GM12864 (cell line): ENCODE measurements around the gene APP.

Source experiments
- DNase-seq: peaks from one replicate; pipeline ENCODE4 v3.0.0-alpha.2; 2011; ENCODE audit warnings: low read depth
- H3K4me3 ChIP-seq: 2 replicates; pipeline ENCODE4 v1.5.1; 2011; ENCODE audit warnings: mild to moderate bottlenecking, low read depth, low read length, control low read depth
- TF ChIP-seq, protein P1 (sequence below): IDR thresholded peaks from 2 replicates; pipeline ENCODE4 v1.5.1; 2011; ENCODE audit warnings: low read depth, mild to moderate bottlenecking, moderate library complexity, low read length, control low read depth, inconsistent platforms; ENCODE audit errors: missing control alignments

Gene APP

DNA sequence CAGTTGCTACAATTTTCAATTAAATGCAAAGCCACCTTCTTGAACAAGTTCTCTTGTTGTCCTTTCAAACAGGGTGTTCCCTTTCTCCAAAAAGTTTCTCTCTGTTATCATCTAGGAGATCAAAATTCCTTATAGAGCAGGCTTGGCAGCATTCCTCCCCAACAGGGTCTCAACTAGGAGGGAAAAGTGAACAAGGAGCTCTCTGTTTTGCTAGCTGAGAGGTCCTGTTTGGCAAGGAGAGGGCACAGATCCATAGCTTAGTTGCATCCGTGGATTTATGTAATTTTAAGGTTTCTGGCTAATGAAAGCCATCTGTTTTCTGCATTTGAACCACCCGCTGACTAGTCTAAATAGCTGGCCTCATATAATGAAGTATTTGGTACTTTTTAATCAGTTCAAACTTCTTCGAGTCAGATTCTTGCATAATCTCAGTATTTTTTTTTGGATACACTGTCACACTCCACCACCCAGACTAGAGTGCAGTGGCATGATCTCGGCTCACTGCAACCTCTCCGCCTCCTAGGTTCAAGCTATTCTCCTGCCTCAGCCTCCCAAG lies 54.0 kb downstream of the APP start:
- TF ChIP-seq, protein P1, sequence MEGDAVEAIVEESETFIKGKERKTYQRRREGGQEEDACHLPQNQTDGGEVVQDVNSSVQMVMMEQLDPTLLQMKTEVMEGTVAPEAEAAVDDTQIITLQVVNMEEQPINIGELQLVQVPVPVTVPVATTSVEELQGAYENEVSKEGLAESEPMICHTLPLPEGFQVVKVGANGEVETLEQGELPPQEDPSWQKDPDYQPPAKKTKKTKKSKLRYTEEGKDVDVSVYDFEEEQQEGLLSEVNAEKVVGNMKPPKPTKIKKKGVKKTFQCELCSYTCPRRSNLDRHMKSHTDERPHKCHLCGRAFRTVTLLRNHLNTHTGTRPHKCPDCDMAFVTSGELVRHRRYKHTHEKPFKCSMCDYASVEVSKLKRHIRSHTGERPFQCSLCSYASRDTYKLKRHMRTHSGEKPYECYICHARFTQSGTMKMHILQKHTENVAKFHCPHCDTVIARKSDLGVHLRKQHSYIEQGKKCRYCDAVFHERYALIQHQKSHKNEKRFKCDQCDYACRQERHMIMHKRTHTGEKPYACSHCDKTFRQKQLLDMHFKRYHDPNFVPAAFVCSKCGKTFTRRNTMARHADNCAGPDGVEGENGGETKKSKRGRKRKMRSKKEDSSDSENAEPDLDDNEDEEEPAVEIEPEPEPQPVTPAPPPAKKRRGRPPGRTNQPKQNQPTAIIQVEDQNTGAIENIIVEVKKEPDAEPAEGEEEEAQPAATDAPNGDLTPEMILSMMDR: no peak
- DNase-seq: no peak
- H3K4me3 ChIP-seq: no peak overlapping the region

DNA sequence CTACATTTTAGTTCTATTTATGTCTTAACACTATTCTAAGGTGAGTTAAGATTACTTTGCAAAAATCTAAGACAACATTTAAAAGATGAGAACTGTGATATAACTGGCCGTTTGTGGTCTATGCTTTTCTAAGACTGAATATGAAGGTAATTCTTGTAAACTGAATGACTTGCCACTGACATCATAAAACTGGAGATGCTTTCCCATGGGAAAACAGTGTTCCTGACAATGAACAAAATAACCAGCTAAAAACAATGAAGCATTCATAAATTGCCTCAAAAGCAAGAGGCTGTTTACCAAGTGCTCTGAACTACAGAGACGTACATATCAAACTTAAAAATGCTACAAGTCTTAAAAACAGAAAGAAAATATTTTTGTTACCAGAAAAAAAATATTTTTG lies 54.7 kb downstream of the APP start:
- no peak overlapping the region for H3K4me3 ChIP-seq
- TF ChIP-seq, protein P1: no peak
- no peak for DNase-seq

DNA sequence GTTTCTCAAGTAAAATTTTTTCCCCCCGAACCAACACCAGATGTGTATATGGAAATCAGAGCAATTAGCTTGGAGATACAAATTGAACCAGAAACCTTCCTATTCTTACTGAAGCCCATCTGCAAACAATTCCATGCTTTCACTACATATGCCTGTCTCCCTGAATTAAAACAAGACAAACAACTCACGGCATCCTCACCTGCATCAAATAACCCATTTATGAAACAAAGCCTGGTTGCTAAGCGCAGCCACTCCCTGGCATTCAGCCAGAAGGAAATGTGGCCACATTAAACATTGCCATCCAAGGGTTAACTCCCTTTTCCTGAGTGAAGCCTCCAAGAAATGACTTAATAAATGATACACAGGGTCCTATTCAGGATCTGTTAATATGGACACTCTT lies 55.3 kb downstream of the APP start:
- no peak for DNase-seq
- TF ChIP-seq, protein P1: no peak
- H3K4me3 ChIP-seq: no peak overlapping the region

DNA sequence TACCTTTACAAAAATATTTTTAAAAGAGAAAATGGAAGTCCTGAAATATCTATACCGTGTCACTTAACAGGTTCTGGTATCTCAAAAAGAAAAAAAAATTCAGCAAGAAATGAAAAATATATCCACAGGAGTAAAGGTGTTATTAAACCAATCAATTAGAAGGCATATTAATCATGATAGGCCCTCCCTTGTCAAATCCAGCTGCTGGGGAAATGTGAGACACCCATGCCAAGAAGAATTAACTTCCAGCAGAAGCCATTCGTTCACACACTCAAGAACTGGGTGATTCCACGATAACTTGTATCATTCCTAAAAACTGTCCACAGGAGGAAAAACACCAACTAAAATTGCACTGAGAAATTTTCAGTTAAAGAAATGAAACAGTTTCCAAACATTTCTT lies 57.6 kb downstream of the APP start:
- TF ChIP-seq, protein P1: no peak
- DNase-seq: no peak
- H3K4me3 ChIP-seq: no peak overlapping the region

DNA sequence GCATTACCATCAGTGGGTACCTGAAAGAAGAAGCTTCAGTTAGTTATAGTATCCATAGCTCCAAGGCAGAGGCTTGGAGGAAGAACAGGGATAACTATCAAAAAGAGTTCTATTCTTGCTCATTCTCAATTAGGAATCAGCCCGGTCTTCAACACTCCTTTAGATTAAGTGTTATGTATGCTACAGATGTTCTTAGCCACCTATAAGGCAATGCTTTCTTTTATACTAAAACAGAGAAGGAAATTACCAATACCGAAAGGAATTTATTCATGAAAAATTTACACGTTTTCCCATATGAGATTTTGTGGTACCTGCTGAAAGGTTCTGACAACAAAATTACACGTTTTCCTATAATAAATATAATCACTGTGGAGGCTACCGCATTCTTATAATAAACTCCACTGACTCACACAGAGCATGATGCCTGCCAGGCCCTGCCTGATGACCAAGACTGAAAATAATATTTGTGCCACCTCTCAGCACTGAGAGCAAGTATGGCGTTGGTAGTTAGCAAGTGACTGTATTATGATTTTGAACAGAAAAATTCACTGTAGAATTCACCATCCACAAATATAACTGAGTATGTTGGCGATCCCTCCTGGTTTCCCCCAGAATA lies 58.3 kb downstream of the APP start:
- TF ChIP-seq, protein P1: no peak
- H3K4me3 ChIP-seq: no peak overlapping the region
- DNase-seq: no peak

DNA sequence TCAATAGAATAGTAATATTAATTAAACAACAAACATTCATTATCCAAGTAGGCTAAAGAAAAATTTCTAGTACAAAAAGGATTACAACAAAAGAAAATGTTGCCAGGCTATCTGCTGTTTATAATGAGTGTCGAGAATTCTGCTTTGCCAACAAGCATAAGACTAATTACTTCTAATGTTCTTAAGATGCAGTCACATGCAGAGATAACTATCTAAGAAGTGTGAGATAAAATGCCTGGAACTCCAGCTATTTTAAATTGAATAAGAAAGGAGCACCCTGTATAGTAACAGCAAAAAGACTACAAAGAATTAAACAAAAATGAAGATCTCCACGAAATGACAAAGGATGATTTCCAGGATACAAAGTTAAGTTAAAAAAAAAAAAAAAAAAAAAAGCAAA lies 59.9 kb downstream of the APP start:
- TF ChIP-seq, protein P1: no peak
- no peak overlapping the region for H3K4me3 ChIP-seq

DNA sequence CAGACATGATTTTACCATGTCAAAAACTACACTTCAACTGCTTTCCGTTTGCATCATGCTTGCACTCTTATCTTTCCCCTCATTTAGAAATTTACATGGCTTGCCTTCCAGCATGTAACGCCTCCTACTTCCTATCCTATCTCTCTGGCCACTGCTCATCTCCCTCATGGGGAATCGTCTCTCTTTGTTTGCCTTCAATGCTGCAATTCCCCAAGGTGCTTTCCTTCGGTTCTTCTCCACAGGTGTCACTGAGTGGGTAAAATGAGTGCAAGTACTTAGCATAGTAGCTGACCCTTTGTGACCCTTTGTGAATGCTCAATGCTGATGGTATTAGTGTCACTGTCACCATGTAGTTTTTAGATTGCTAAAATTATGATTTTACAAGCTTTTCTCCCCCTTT lies 63.1 kb downstream of the APP start:
- no peak overlapping the region for H3K4me3 ChIP-seq
- TF ChIP-seq, protein P1: no peak
- DNase-seq: no peak

More for the DNA sequence above, 59.9 kb downstream of the APP start:
- DNase-seq: no peak
